ENCODE results near the gene CAST.

- TF ChIP-seq POLR2A (IDR thresholded peaks at IDR 0.05; ENCODE audit: low read depth, low read length) (no peak), SPI1 (IDR thresholded peaks at IDR 0.05; ENCODE audit: low read depth, low read length) (no peak)
Observed at GRCh38 chr5:96648593-96648992, 13.6 kb upstream of the CAST start.

Measured in GM12891 (cell line).